Measurements from ENCODE around the gene CFAP43.

CFAP43 gene, protein sequence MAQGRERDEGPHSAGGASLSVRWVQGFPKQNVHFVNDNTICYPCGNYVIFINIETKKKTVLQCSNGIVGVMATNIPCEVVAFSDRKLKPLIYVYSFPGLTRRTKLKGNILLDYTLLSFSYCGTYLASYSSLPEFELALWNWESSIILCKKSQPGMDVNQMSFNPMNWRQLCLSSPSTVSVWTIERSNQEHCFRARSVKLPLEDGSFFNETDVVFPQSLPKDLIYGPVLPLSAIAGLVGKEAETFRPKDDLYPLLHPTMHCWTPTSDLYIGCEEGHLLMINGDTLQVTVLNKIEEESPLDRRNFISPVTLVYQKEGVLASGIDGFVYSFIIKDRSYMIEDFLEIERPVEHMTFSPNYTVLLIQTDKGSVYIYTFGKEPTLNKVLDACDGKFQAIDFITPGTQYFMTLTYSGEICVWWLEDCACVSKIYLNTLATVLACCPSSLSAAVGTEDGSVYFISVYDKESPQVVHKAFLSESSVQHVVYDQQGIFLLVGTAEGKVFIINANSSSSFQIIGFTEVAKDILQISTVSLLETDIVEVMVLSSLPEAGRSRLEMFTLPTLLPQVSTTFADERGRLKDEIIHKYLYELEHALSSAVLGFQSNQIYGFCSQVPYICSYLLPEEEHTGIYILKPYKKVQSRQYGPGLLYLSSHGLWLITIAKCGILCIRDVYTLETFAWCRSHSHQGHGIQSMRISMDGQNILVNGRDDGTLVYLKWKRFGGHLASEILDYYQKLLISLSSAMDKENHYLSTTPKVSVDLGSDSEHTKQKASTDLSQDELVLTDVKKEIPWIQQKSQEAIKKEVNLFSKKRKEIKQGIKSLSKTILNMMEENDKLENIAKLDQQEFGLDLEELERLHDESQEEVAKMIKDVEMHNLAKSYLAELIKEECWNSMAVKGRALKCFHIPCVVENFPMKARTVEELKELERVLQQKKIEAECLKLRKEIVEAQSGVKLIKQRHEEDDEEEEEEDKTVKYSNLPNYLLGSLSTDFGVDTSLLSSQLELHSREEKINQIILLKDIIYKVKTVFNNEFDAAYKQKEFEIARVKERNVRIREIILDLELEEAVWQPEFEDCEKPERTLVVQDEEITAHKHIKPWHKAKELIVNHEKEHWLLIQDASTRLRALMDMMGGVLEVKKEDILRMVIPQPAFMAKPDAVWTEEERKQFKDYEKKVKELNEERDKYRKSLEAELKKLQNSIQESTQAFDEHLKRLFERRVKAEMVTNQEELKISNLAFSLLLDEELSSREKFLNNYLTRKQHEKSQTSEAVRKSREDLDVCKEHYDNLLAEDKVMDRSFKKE (N-terminal part only)

GRCh38 chr10:104231784-104232612 lies at the start of gene CFAP43:
TSS of gene CFAP43 (minus strand) at chr10:104232364. CDS start at chr10:104232246, 118 bp downstream.
- DNase-seq, result peak; percentile 100

- DNase-seq, result no peak
These were observed 49.5 kb upstream of the CFAP43 start for GRCh38 chr10:104281694-104282093.

- no peak for DNase-seq
These were observed 47.5 kb upstream of the CFAP43 start for GRCh38 chr10:104279550-104280259.

GRCh38 chr10:104277785-104278184 lies 45.6 kb upstream of the CFAP43 start:
- no peak for DNase-seq

GRCh38 chr10:104276192-104276591 lies 44.0 kb upstream of the CFAP43 start:
- no peak for DNase-seq

DNA sequence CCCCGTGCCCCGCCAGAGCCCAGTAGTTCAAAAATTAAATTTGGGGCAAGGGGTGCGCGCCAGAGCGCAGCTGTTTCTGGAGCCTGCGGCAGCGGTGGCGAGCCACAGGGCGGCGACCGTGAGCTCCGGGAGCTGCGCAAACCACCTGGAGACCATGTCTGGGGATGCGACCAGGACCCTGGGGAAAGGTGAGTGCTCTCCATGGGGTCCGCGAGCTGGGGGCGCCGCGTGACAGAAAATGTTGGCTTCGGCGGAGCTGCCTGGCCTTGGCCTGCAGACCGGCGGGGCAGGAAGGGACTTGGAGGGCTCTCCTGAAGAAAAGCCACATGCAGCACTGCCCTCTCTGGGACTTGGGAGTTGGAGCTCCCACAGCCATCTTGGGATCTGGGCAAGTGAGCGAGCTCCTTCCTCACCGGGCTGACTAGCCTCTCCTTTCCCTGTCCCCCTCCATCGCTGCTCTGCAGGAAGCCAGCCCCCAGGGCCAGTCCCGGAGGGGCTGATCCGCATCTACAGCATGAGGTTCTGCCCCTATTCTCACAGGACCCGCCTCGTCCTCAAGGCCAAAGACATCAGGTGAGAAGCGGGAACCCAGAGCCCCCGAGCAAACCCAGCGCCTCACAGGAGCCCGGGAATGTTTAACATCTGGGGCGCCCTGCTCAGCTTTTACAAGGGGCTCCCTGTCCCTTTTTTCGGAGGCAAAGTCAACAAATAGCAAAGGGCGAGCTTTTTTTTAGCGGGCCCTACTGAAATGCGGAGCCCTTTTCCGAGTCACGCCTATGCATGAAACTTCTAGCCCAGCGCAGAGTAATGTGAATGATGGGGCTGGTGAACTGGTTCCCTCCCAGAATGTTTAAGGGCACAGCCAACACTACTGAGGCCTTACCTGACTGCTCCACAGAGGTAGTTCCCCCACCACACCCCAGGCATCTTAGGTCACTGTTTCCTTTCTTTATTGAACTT lies 42.9 kb upstream of the CFAP43 start:
- peak; percentile 41 for DNase-seq

- DNase-seq, result no peak
These were observed 41.9 kb upstream of the CFAP43 start for GRCh38 chr10:104273899-104274575.

DNA sequence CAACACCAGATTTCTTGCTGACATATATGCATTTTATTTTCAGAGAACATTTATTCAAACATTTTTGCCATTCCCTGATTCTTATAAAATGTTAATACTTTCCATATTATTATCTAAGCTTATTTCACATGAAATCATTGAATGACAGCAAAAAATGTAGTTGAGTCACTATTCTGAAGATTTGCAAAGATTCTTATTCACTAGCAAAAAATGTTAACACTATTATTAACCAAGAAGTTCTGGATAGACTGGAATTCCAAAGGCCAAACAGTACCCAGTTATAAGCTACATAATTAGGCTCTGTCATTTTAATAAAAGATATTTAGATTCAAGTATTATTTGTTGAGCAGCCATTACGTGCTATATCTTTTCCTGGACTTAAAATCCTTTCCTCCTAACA lies 41.1 kb upstream of the CFAP43 start:
- DNase-seq, result no peak

DNA sequence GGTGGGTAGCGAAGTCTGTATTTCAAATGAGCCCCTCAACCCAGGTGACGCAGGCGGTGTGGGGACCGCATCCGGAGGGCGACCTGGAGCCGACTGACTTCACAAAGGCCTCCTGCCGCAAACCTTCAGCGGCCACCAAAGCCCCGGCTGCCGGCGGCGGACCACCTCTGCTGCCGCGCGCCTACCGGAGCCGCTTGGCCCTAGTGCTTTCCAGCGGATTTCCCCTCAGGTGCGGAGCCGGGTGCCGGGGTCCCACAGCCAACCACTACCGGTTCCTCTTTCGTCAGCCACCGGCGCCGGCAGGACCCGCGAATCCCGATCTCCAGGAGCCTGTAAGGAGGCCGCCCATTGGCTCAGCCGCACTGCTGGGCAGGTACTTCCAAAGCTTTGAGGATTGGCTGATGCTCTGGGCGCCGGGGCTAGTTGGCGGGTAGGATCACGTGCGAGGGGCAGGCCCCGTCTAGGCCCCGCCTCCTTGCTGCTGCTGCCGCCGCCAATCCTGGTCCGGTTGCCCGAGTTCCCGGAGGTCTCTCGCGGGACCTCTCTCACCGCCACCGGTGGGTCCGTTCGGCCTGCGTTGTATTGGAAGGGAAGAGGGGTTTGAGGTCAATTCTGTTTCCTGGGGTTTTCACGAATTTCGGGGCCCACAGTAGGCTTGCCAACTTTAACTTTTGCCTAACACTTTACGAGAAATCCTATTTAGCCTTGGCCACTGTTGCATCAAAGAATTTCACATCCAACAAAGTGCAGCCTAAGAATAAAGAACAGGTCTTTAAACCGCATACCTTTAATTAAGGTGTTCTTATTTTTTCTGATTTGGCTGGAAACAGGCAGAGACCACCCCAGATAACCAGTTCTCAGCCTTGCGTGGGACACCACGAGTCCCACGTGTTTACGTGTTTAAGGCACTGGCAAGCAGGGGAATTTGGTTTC lies 36.8 kb upstream of the CFAP43 start, which contains the start of gene GSTO2:
Gene GSTO2, plus strand, starts transcription at position 472 of the 933 bp plus-strand sequence. CDS start 5,732 bp downstream, outside the sequence.
- peak; percentile 97 for DNase-seq

DNA sequence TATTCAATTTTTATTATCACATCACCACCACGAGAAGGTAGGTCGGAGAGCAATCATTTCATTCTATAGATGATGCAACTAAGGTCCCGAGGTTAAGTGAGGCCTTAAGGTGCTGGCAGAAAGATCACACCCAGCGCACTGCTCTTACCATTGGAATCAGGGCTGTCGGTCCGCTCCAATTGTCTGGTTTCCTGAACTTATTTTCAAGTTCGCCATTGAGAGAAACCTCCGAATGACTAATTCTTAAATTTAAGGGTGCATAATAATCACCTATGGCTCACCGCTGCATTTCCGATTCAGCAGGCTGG lies 36.2 kb upstream of the CFAP43 start:
- DNase-seq, result no peak

DNA sequence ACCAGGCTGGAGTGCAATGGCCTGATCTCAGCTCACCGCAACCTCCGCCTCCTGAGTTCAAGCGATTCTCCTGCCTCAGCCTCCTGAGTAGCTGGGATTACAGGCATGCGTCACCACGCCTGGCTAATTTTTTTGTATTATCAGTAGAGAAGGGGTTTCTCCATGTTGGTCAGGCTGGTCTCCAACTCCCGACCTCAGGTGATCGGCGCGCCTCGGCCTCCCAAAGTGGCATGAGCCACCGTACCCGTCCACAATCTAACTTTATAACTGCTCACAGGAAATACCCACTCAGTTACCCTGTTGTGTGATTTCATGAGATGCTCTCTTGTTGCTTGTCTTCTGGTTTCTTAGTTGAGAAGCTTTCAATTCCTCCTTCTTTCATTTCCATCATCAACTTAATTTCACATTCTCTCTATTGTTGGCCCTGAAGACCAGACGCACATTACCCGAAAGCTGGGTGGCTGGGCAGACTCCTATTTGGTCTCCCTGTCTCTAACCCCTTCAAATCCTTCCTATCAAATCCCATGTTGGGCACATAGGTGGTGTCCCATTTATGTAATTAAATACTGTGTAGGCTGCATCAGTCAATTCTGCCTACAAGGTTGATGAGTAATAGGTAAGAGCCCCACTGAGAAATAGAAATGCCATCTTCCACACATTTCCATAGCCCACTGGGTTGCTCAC lies 35.7 kb upstream of the CFAP43 start:
- DNase-seq, result no peak

DNA sequence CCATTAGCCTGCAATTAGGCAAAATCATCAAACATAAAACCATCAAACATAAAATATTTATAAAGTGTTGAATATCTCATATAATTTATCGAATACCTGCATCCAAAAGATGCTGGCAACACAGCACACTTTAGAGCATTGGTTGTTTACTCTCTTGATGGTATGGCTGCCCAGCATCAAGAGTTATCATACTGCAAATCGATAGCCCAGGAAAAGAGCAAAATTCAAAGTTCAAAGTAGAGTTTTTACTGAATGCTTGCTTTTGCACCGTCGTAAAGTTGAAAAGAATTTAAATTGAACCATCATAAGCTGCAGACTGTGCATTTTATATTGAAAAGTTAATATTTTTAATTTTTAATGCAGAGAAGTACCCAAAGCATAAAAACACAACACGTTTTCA lies 32.6 kb upstream of the CFAP43 start:
- DNase-seq, result no peak

GRCh38 chr10:104262055-104262454 lies 29.9 kb upstream of the CFAP43 start:
- no peak for DNase-seq

- no peak for DNase-seq
These were observed 28.6 kb upstream of the CFAP43 start for GRCh38 chr10:104260775-104261115.

DNA sequence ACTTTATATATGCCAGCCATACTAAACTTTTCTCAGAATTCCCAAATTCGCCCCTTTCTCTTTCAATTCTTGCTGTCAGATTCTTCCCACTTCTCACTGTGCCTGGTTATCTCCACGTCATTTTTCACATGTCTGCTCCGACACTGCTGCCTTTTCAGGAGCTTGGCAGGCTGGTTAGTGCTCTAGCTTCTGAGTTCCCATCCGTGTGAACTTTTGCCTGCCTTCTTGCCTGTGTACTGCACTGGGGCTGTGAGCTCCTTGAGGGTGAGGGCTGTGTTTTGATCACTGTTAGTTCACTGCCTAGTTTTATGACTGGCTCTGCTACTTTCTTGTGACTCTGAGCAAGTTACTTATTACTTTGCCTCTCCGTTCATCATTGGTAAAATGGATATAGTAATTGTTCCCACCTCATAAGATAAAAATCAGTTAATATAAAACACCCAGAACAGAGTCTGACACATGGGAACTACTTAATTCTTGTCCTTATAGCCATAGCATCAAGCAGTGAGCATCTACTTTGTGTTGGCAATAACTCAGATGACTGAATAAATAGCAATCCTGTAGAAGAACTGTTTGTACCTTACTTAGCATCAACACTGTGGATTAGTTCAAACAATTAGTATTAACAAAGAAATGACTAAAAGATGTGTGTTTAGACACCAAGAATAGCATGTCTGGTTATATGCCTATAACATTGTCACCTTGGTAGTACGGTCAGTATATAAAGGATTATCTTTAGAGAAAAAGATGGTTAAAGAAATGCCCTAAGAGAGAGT lies 28.0 kb upstream of the CFAP43 start:
- no peak for DNase-seq

DNA sequence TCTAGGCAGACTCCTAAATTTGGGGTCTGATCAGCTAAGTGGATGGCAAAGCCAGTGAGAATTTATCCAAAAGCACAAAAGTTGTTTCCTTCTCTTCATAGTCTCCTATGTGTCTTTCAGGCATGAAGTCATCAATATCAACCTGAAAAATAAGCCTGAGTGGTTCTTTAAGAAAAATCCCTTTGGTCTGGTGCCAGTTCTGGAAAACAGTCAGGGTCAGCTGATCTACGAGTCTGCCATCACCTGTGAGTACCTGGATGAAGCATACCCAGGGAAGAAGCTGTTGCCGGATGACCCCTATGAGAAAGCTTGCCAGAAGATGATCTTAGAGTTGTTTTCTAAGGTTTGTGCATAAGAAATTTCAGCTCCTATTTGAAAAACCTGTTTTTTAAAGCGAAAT lies 27.3 kb upstream of the CFAP43 start:
- DNase-seq, result no peak

DNA sequence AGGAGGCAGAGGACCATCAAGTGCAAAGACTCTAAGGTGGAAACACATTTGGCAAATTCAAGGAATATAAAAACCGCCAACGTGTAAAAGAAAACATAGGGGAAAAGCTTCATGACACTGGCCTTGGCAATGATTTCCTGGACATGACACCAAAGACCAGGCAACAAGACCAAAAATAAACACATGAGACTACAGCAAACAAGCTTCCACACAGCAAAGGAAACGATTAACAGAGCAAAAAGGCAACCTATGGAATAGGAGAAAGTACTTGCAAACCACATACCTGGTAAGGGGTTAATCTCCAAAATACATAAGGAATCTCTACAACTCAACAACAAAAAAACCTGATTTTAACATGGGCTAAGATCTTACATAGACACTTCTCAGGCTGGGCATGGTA lies 26.0 kb upstream of the CFAP43 start:
- no peak for DNase-seq

All from activated CD4-positive, alpha-beta T cell treated with anti-CD3 and anti-CD28 coated beads, Interleukin-2, amount 50 U/mL, for 1 hour (primary cell).